Measurements from ENCODE around the gene RCC2.
"Not testable (repeated sequence)": the region's sequence is repeated elsewhere in the genome, so short reads cannot be mapped to it uniquely, and the experiment has no call there.

Gene RCC2

GRCh38 chr1:17416389-17416788, 23.1 kb downstream of the RCC2 start:
- no peak for DNase-seq

GRCh38 chr1:17414022-17414421, 25.5 kb downstream of the RCC2 start:
- no peak for DNase-seq

GRCh38 chr1:17412093-17412870, 27.2 kb downstream of the RCC2 start:
- DNase-seq, result no peak

GRCh38 chr1:17409391-17409811, 30.1 kb downstream of the RCC2 start:
- no peak for DNase-seq

GRCh38 chr1:17407786-17408514, 31.5 kb downstream of the RCC2 start:
- not testable (repeated sequence) for DNase-seq

- not testable (repeated sequence) for DNase-seq
These were observed 32.6 kb downstream of the RCC2 start for GRCh38 chr1:17406760-17407475.

GRCh38 chr1:17405898-17406759, 33.3 kb downstream of the RCC2 start:
- peak; percentile 11 for DNase-seq

GRCh38 chr1:17404820-17405219, 34.7 kb downstream of the RCC2 start:
- DNase-seq, result no peak

GRCh38 chr1:17404034-17404684, 35.3 kb downstream of the RCC2 start:
- DNase-seq, result no peak

GRCh38 chr1:17403081-17403480, 36.4 kb downstream of the RCC2 start:
- DNase-seq, result no peak

GRCh38 chr1:17401841-17402240, 37.6 kb downstream of the RCC2 start:
- no peak for DNase-seq

- no peak for DNase-seq
These were observed 38.6 kb downstream of the RCC2 start for GRCh38 chr1:17400725-17401341.

GRCh38 chr1:17397910-17398695, 41.4 kb downstream of the RCC2 start:
- DNase-seq, result no peak

GRCh38 chr1:17393230-17393629, 46.2 kb downstream of the RCC2 start:
- DNase-seq, result no peak

GRCh38 chr1:17392199-17392740, 47.2 kb downstream of the RCC2 start:
- DNase-seq, result no peak

GRCh38 chr1:17381161-17381560, 58.3 kb downstream of the RCC2 start:
- DNase-seq, result no peak

GRCh38 chr1:17377325-17377953, 62.0 kb downstream of the RCC2 start:
- DNase-seq, result peak; percentile 93

- DNase-seq, result no peak
These were observed 63.8 kb downstream of the RCC2 start for GRCh38 chr1:17375651-17376050.

GRCh38 chr1:17372955-17373354, 66.5 kb downstream of the RCC2 start:
- no peak for DNase-seq

GRCh38 chr1:17371896-17372295, 67.6 kb downstream of the RCC2 start, which contains the start of gene PADI6:
TSS of gene PADI6 (plus strand) at chr1:17372196. CDS start at chr1:17372246, 50 bp downstream.
- no peak for DNase-seq

Measured in NCI-H510A (cell line).